ENCODE measurements around the gene CIC. TPM values are rescaled to one million over a fixed set of nuclear protein-coding genes. Genes with fewer than 3 reads are reported as not detected.
A peak's percentile ranks its signal among the peaks of the same experiment; 100 is the strongest.

CIC gene
- total and polyA plus RNA-seq, 9 of the 15 experiments (the other 6 are each of a cell fraction or from before 2014, with no cell fraction given) = 0.07 to 44.7 (median 8.6) TPM

GRCh38 chr19:42244347-42245220, 24.5 kb upstream of the CIC start (continued):
- TF ChIP-seq LEF1 (IDR thresholded peaks at IDR 0.05) (no peak), CAMTA2 (CRISPR knock-in tag; conservative IDR thresholded peaks at IDR 0.05) (no peak), E2F1 (CRISPR knock-in tag; IDR thresholded peaks at IDR 0.05) (no peak), TAF7 (tag; IDR thresholded peaks at IDR 0.05) (no peak), NUFIP1 (IDR thresholded peaks at IDR 0.05; ENCODE audit: partially characterized antibody) (no peak)

- H3K9me1 ChIP-seq (ENCODE audit: control insufficient read depth, insufficient read depth, low read length) = no peaks in the 10 kb centered on the region
- no TSS peak for BruUV-seq (replicated peaks)
- no peaks in the 10 kb centered on the region for H4K20me1 ChIP-seq (replicated peaks; ENCODE audit: control insufficient read depth, insufficient read depth, low read length)
- peak overlapping the region; percentile 68 for H3K4me2 ChIP-seq (ENCODE audit: insufficient read depth, low read length)
- H3K4me1 ChIP-seq (replicated peaks in 1 of 2; ENCODE audit: control insufficient read depth in 2 of 2, insufficient read depth in 2 of 2, low read length in 2 of 2) = peaks cover 7 to 39% of the 10 kb centered on the region in 2 experiments; a peak in 4 of 5 replicates
- peak overlapping the region; percentile 31 to 46; a peak in 3 of 4 replicates for H3K9ac ChIP-seq (ENCODE audit: insufficient read depth in 1 of 2, low read depth in 2 of 2, low read length in 2 of 2)
- intact Hi-C loops (cut with micrococcal nuclease) = no loop called here
- ChIA-PET CTCF (ENCODE audit: low intra/inter-chr PET ratio) (interaction anchor here (2.2 to 4.0 kb wide), 3 partner anchors 35 to 113 kb away, joined by 5 to 24 read pairs (median 6); partner anchors contain the start of gene POU2F2), POLR2A (interaction anchor here (0.6 to 11.7 kb wide), 7 partner anchors 10 to 45 kb away, joined by 3 to 116 read pairs (median 4); partner anchors contain the start of genes CIC and DEDD2)
- H3K27ac ChIP-seq (ENCODE audit: extremely low read depth, low read depth, low read length) = peak overlapping the region; percentile 29
- peak overlapping the region; percentile 79; the same call in 1 of the 2 replicates for H3K4me3 ChIP-seq
- no peak for DNase-seq (ENCODE audit: extremely low read depth in 1 of 4, low spot score in 3 of 4)
- H3K36me3 ChIP-seq (ENCODE audit: control insufficient read depth, insufficient read depth, low read length) = peaks cover 34% of the 10 kb centered on the region
- no peak for ATAC-seq
- in situ Hi-C loops (cut with MboI) = no loop called here
- no peak for FAIRE-seq
- WGBS (ENCODE audit: insufficient coverage, low coverage, missing lambda C conversion rate) = 79% methylated on average over 10 of the region's 10 CpGs
- H3K9me3 ChIP-seq (replicated peaks; ENCODE audit: control insufficient read depth, insufficient read depth, low read depth, low read length) = no peaks in the 10 kb centered on the region
- no peaks in the 10 kb centered on the region for H3K27me3 ChIP-seq (ENCODE audit: control insufficient read depth in 2 of 2, insufficient read depth in 2 of 2, low read length in 2 of 2)
- peaks cover 40% of the 10 kb centered on the region for H3K79me2 ChIP-seq (ENCODE audit: control insufficient read depth, insufficient read depth, low read length)
- peak overlapping the region; percentile 89 for H2AFZ ChIP-seq (ENCODE audit: low read depth, low read length)
- TF ChIP-seq ZNF431 (CRISPR knock-in tag; IDR thresholded peaks at IDR 0.05) = no peak
- no peak for TF ChIP-seq MED1 (CRISPR knock-in tag; IDR thresholded peaks at IDR 0.05; ENCODE audit: borderline replicate concordance)
- no peak for TF ChIP-seq MECOM (CRISPR knock-in tag; IDR thresholded peaks at IDR 0.05)
- no peak for TF ChIP-seq THRB (CRISPR knock-in tag; conservative IDR thresholded peaks at IDR 0.05)
- no peak for TF ChIP-seq ZSCAN29 (IDR thresholded peaks at IDR 0.05)
- no peak for TF ChIP-seq KDM1A (IDR thresholded peaks at IDR 0.05)
- no peak for TF ChIP-seq L3MBTL2 (IDR thresholded peaks at IDR 0.05)
- no peak for TF ChIP-seq HCFC1 (IDR thresholded peaks at IDR 0.05; ENCODE audit: low read depth, low read length)
- no peak for TF ChIP-seq FOXP1 (CRISPR knock-in tag; IDR thresholded peaks at IDR 0.05)
- TF ChIP-seq TEAD1 (CRISPR knock-in tag; IDR thresholded peaks at IDR 0.05) = no peak
- TF ChIP-seq ZNF507 (tag; conservative IDR thresholded peaks at IDR 0.05) = no peak
- no peak for TF ChIP-seq ZNF780A (CRISPR knock-in tag; IDR thresholded peaks at IDR 0.05)
- TF ChIP-seq BACH1 (tag; IDR thresholded peaks at IDR 0.05) = no peak
These were observed 23.8 kb upstream of the CIC start for GRCh38 chr19:42245231-42245630.
